DND-41 (cell line): ENCODE measurements around the gene TMEM121.
"Not testable (repeated sequence)": the region's sequence is repeated elsewhere in the genome, so short reads cannot be mapped to it uniquely, and the experiment has no call there.

Experiments used
- ATAC-seq: fragments of 200-7000 bp; cut with Tn5 transposase; 3 replicates; pipeline ENCODE4 v1.9.1; 2021; ENCODE audit warnings: low read depth; ENCODE audit not compliant: insufficient read depth
- DNase-seq: peaks from one replicate; pipeline ENCODE4 v3.0.0-alpha.2; 2020
- H2AFZ ChIP-seq: 2 replicates; pipeline ENCODE4 v1.6.0; 2012; ENCODE audit warnings: low read depth, low read length
- H3K27ac ChIP-seq: 2 replicates; pipeline ENCODE4 v1.5.1; 2012; ENCODE audit warnings: low read length, inconsistent platforms
- H3K27me3 ChIP-seq: fragments of 200-600 bp; sonication (generic); 2 replicates; pipeline ENCODE4 v1.6.0; 2012; ENCODE audit warnings: low read length, mild to moderate bottlenecking, inconsistent platforms; ENCODE audit not compliant: insufficient read depth, poor library complexity
- H3K36me3 ChIP-seq: 2 replicates; pipeline ENCODE4 v1.5.1; 2012; ENCODE audit warnings: low read length, inconsistent platforms; ENCODE audit not compliant: insufficient read depth
- H3K4me1 ChIP-seq: 2 replicates; pipeline ENCODE4 v1.5.1; 2012; ENCODE audit warnings: mild to moderate bottlenecking, low read length; ENCODE audit not compliant: insufficient read depth
- H3K4me2 ChIP-seq: 2 replicates; pipeline ENCODE4 v1.6.0; 2012; ENCODE audit warnings: mild to moderate bottlenecking, moderate library complexity, low read length, inconsistent platforms; ENCODE audit not compliant: insufficient read depth
- H3K4me3 ChIP-seq, 2 experiments: fragments of 200-600 bp in 1 of 2; shearing (Covaris generic) in 1 of 2; 2 replicates each; pipeline ENCODE4 v1.5.1; 2012 to 2016; ENCODE audit warnings: inconsistent platforms in 2 of 2, low read length in 2 of 2, mild to moderate bottlenecking in 2 of 2, low read depth in 1 of 2, moderate library complexity in 1 of 2
- H3K79me2 ChIP-seq: 2 replicates; pipeline ENCODE4 v1.6.0; 2012; ENCODE audit warnings: low read length, inconsistent platforms; ENCODE audit not compliant: insufficient read depth
- H3K9ac ChIP-seq: 2 replicates; pipeline ENCODE4 v1.6.0; 2012; ENCODE audit warnings: low read depth, mild to moderate bottlenecking, inconsistent platforms, low read length, moderate library complexity
- H3K9me3 ChIP-seq: 2 replicates; pipeline ENCODE4 v1.5.1; 2012; ENCODE audit warnings: low read length, moderate library complexity, mild to moderate bottlenecking, inconsistent platforms; ENCODE audit not compliant: insufficient read depth, severe bottlenecking
- H4K20me1 ChIP-seq: 2 replicates; pipeline ENCODE4 v1.6.0; 2012; ENCODE audit warnings: low read length; ENCODE audit not compliant: insufficient read depth
- EZH2 ChIP-seq: IDR thresholded peaks from 3 replicates; pipeline ENCODE4 v1.6.1; 2012; ENCODE audit warnings: borderline replicate concordance, low read depth, mild to moderate bottlenecking, moderate library complexity, low read length, inconsistent platforms; ENCODE audit not compliant: severe bottlenecking
- TF ChIP-seq, protein P1 (sequence below): IDR thresholded peaks from 2 replicates; pipeline ENCODE4 v1.5.1; 2012; ENCODE audit warnings: borderline replicate concordance, low read length, moderate library complexity, mild to moderate bottlenecking; ENCODE audit not compliant: poor library complexity, severe bottlenecking; ENCODE audit errors: extremely low read depth

The TMEM121 gene

DNA sequence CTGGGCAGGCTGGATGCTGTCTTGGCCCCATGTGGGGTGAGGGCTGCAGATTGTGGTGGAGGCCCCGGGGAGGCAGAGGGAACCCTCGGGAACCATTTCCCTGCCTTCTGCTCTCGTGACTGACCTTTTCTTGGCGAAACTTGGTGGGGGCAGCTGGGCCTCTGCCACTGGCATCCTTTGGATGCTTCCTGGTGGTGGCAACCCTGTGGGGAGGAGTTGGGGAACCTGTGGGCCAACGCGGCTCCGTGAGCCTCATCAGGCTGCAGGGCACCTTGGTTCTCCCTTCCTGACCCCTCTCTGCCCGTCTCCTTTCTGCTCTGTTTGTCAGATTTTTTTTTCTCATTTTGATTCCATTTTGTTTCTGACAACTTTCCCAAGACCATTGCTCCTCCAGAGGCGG lies 14.4 kb downstream of the TMEM121 start:
- Histone ChIP-seq H2AFZ (no peak overlapping the region), H4K20me1 (peaks cover 3% of the 10 kb centered on the region; the same call in 1 of the 2 replicates), H3K27me3 (no peaks in the 10 kb centered on the region), H3K4me2 (no peak overlapping the region), H3K9me3 (peaks cover 5% of the 10 kb centered on the region), H3K9ac (no peak overlapping the region), H3K36me3 (no peaks in the 10 kb centered on the region), H3K4me3 (no peak overlapping the region), H3K4me1 (peaks cover 7% of the 10 kb centered on the region), H3K79me2 (no peaks in the 10 kb centered on the region), H3K27ac (no peak overlapping the region)
- ATAC-seq: no peak
- DNase-seq: no peak
- TF ChIP-seq EZH2: no peak
- TF ChIP-seq, protein P1, sequence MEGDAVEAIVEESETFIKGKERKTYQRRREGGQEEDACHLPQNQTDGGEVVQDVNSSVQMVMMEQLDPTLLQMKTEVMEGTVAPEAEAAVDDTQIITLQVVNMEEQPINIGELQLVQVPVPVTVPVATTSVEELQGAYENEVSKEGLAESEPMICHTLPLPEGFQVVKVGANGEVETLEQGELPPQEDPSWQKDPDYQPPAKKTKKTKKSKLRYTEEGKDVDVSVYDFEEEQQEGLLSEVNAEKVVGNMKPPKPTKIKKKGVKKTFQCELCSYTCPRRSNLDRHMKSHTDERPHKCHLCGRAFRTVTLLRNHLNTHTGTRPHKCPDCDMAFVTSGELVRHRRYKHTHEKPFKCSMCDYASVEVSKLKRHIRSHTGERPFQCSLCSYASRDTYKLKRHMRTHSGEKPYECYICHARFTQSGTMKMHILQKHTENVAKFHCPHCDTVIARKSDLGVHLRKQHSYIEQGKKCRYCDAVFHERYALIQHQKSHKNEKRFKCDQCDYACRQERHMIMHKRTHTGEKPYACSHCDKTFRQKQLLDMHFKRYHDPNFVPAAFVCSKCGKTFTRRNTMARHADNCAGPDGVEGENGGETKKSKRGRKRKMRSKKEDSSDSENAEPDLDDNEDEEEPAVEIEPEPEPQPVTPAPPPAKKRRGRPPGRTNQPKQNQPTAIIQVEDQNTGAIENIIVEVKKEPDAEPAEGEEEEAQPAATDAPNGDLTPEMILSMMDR: no peak

DNA sequence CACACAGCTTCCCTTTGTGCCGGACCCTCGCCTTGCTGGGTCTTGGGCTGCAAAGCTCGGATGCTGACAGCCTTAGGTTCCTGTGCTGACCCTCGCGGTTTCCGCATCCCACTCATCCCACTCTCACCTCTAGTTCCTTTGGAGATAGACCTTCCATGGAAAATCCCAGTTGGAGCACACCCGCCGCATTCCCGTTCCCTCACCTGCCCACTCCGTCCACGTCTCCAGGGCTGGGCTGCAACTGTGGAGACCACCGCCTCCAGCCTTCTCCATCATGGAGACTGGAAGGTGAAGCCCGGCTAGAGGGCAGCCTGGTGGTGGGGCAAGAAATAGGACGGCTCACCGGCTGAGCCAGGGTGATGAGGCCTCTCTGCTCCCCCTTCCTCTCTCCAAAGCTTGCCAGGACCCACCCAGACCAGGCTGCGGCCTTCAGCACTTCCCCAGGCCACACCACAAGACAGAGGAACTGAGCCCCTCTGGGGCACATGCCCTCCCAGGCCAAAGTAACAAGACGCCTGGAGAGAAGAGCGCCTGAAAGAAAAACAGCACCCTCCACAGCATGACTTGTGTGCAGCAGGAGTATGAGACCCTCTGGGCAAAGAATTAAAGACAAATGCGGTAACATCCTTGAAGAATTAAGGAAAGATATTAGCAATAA lies 15.0 kb downstream of the TMEM121 start:
- no peak overlapping the region for H3K4me2 ChIP-seq
- no peaks in the 10 kb centered on the region for H3K27me3 ChIP-seq
- peaks cover 7% of the 10 kb centered on the region for H3K4me1 ChIP-seq
- no peaks in the 10 kb centered on the region for H3K79me2 ChIP-seq
- no peak overlapping the region for H3K4me3 ChIP-seq
- no peak for DNase-seq
- peaks cover 5% of the 10 kb centered on the region for H3K9me3 ChIP-seq
- H2AFZ ChIP-seq: no peak overlapping the region
- no peak overlapping the region for H3K9ac ChIP-seq
- TF ChIP-seq EZH2: no peak
- TF ChIP-seq, protein P1: no peak
- ATAC-seq: no peak
- H4K20me1 ChIP-seq: peaks cover 3% of the 10 kb centered on the region; the same call in 1 of the 2 replicates
- no peak overlapping the region for H3K27ac ChIP-seq
- H3K36me3 ChIP-seq: no peaks in the 10 kb centered on the region

DNA sequence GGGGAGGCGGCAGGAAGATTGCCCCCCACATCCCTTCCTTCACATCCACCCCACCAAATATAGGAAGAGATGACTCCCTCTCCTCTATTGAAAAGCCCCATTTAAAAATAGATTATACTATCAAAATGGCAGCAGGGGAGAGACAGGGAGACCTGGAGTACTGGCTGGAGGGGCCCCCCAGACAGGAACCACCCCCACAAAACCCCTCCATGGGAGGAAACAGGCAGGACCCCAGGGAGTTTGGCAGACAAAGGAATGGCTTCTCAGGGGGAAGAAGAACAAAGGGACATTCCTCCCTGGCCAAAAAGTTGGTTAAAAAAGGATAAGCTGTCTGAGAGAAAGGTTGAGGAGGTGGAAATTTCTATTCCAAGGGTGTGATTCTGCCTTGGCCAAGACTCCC lies 19.3 kb downstream of the TMEM121 start:
- not testable (repeated sequence) for H3K9me3 ChIP-seq, H3K27ac ChIP-seq, ATAC-seq, DNase-seq, H3K36me3 ChIP-seq, H3K27me3 ChIP-seq, H4K20me1 ChIP-seq, H3K79me2 ChIP-seq, H3K9ac ChIP-seq, H3K4me3 ChIP-seq, H3K4me1 ChIP-seq, H3K4me2 ChIP-seq, H2AFZ ChIP-seq

DNA sequence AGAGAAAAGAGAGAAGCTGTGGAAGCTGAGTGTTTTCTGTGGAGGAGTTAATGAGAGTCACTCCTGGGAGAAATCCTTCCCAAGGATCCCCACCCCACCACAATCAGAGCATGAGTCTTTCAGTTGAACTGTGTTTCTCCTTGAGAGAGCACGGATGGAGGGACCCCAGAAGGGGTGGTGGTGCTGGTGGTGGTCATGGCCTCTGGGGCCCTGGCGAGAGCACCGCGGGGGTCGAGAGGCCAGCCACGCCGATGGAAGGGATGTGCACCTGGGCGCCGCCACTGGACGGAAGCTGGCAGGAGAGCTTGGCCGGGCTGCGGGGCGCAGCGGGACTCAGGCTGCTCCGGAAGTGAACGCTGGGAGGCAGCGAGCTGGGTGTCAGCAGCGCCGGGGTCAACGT lies 20.0 kb downstream of the TMEM121 start:
- not testable (repeated sequence) for H3K9me3 ChIP-seq, ATAC-seq, H3K36me3 ChIP-seq

DNA sequence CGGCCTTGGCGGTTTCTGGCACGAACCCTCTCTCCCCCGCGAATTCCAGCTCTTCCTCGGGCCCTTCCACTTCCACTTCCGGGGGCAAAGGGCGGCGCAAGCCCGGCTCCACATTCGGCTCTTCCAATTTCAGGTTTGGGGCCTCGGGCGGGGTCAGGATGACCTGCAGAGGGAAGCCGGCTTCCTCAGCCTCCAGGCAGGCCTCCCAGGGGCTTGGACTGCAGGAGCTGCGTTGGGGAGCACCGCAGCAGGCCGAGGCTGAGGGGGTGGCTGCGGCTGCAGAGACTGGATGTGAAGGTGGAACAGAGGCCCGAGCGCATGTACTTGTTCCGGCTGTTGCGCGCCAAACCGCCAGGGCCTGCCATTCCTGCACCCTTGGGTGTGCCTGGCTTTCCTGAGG lies 20.7 kb downstream of the TMEM121 start:
- not testable (repeated sequence) for H3K27ac ChIP-seq, H3K4me1 ChIP-seq, DNase-seq, ATAC-seq, H2AFZ ChIP-seq, H4K20me1 ChIP-seq, H3K4me2 ChIP-seq, H3K4me3 ChIP-seq, H3K36me3 ChIP-seq, H3K27me3 ChIP-seq, H3K9ac ChIP-seq, H3K79me2 ChIP-seq, H3K9me3 ChIP-seq

More for the DNA sequence above, 20.0 kb downstream of the TMEM121 start:
- not testable (repeated sequence) for DNase-seq, H3K4me2 ChIP-seq, H4K20me1 ChIP-seq, H3K27me3 ChIP-seq, H3K9ac ChIP-seq, H2AFZ ChIP-seq, H3K4me3 ChIP-seq, H3K79me2 ChIP-seq, H3K27ac ChIP-seq, H3K4me1 ChIP-seq
